Tibial nerve (tissue), 4 donors: ENCODE measurements around the gene XYLT1. TPM values are rescaled to one million over a fixed set of nuclear protein-coding genes. Genes with fewer than 3 reads are reported as not detected.

ENCODE experiments used
- DNase-seq, 2 donors: peaks; one replicate each; pipeline ENCODE4 v3.0.0-alpha.2; 2019; ENCODE audit warnings: low spot score in 2 of 2
- H3K27ac ChIP-seq, 4 donors: fragments of 200-600 bp; sonication (generic) in 3 of 4; one replicate each; pipeline ENCODE4 v1.5.1; 2017 to 2019; ENCODE audit warnings: mild to moderate bottlenecking in 1 of 4
- H3K27me3 ChIP-seq, 2 donors: fragments of 200-600 bp; sonication (generic) in 1 of 2; one replicate each; pipeline versions ENCODE4 v1.5.1 to v1.6.0; 2017 to 2019
- H3K36me3 ChIP-seq, 3 donors: fragments of 200-600 bp; sonication (generic); one replicate each; pipeline ENCODE4 v1.5.1; 2018 to 2019
- H3K4me1 ChIP-seq, 4 donors: fragments of 200-600 bp; sonication (generic) in 3 of 4; one replicate each; pipeline ENCODE4 v1.5.1; 2017 to 2019
- H3K4me3 ChIP-seq, 4 donors: fragments of 200-600 bp; sonication (generic) in 3 of 4; one replicate each; pipeline ENCODE4 v1.5.1; 2017 to 2019; ENCODE audit warnings: mild to moderate bottlenecking in 1 of 4, moderate library complexity in 1 of 4
- H3K9me3 ChIP-seq, 4 donors: fragments of 200-600 bp; sonication (generic) in 3 of 4; one replicate each; pipeline ENCODE4 v1.5.1; 2017 to 2019
- EP300 ChIP-seq, 2 donors: sonication (generic); formaldehyde crosslinking; IDR thresholded peaks; one replicate each; pipeline ENCODE4 v1.6.1; 2017; ENCODE audit warnings: antibody characterized with exemption in 2 of 2, mild to moderate bottlenecking in 1 of 2
- POLR2A ChIP-seq, 2 donors: fragments of 450-650 bp; IDR thresholded peaks; one replicate each; pipeline ENCODE4 v1.6.1; 2017; ENCODE audit warnings: antibody characterized with exemption in 2 of 2, mild to moderate bottlenecking in 2 of 2, moderate library complexity in 2 of 2
- WGBS, 2 donors: methylation state at CpG; one replicate each; pipeline ENCODE4 v1.1.5; 2018; 5-methylcytosine and 5-hydroxymethylcytosine counted together
- total RNA-seq, 4 donors: library from RNA; depleted of rRNA; stranded (reverse); fragments of >200 nt; gene quantifications; one replicate each; pipeline ENCODE4 v1.1.0, GENCODE V29; 2016
- TF ChIP-seq, protein P1 (sequence below), 5 experiments: fragments of 200-600 bp in 3 of 5; fragments of 450-650 bp in 2 of 5; sonication (generic) in 3 of 5; IDR thresholded peaks; one replicate each; pipeline ENCODE4 v1.5.1; 2016 to 2019; ENCODE audit warnings: antibody characterized with exemption in 5 of 5, mild to moderate bottlenecking in 3 of 5, moderate library complexity in 2 of 5

XYLT1 gene
- total RNA-seq, 4 donors from 2014 or later: 13.8 to 23.1 (median 14.8) TPM

DNA sequence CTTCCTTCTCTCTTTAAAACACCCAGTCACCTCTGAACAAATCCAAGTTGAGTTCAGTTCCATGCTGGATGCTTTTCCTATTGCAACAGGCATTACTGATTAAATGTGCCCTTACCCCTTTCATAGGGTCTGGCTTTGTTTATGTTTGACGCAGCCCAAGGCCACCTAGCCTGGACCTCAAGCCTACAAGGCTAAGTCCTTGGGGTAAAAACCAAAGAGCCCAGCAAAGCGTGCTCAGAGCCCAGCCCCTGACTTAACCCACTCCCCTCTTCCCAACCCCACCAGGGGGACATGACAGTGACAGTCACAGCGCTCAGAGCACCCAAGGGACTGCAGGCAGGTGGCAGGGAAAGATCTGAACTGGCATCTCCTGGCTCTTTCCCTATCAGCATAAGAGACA, 200.6 kb downstream of the XYLT1 start:
- WGBS, 2 donors: 85 to 87% methylated on average over 3 of the region's 3 CpGs
- Histone ChIP-seq H3K27me3 (no peaks in the 10 kb centered on the region), H3K4me1 (peaks cover 0 to 33% (median 13%) of the 10 kb centered on the region in 4 donors), H3K9me3 (no peaks in the 10 kb centered on the region), H3K36me3 (no peaks in the 10 kb centered on the region), H3K4me3 (no peak overlapping the region), H3K27ac (peak overlapping the region in 2 of 4 donors; percentile 1 to 28)
- TF ChIP-seq, protein P1, sequence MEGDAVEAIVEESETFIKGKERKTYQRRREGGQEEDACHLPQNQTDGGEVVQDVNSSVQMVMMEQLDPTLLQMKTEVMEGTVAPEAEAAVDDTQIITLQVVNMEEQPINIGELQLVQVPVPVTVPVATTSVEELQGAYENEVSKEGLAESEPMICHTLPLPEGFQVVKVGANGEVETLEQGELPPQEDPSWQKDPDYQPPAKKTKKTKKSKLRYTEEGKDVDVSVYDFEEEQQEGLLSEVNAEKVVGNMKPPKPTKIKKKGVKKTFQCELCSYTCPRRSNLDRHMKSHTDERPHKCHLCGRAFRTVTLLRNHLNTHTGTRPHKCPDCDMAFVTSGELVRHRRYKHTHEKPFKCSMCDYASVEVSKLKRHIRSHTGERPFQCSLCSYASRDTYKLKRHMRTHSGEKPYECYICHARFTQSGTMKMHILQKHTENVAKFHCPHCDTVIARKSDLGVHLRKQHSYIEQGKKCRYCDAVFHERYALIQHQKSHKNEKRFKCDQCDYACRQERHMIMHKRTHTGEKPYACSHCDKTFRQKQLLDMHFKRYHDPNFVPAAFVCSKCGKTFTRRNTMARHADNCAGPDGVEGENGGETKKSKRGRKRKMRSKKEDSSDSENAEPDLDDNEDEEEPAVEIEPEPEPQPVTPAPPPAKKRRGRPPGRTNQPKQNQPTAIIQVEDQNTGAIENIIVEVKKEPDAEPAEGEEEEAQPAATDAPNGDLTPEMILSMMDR (IDR thresholded peaks at IDR 0.05): no peak
- no peak for TF ChIP-seq EP300 (IDR thresholded peaks at IDR 0.05)
- no peak for TF ChIP-seq POLR2A (IDR thresholded peaks at IDR 0.05)
- DNase-seq: no peak

DNA sequence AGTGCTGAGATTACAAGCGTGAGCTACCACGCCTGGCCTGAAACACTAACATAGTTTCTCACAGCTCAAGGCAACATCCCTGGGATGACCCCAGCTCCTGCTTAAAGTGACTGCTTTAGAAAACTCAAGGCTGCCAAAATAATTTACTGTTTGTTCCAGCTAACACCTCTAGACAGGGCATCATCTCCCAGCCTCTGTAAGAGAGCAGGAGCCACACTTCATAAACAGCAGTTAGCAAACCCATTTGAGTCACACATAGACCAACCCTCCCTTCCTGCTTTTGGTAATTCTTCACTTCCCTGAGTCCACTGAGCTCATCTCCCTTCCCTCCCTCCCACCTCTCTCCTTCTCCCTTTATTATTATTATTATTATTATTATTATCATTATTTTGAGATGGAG, 201.3 kb downstream of the XYLT1 start:
- H3K9me3 ChIP-seq: no peaks in the 10 kb centered on the region
- 100% methylated on average over 2 of the region's 2 CpGs for WGBS, 2 donors
- no peak overlapping the region for H3K27ac ChIP-seq
- no peak for TF ChIP-seq POLR2A (IDR thresholded peaks at IDR 0.05)
- TF ChIP-seq EP300 (IDR thresholded peaks at IDR 0.05): no peak
- TF ChIP-seq, protein P1 (IDR thresholded peaks at IDR 0.05): no peak
- DNase-seq: no peak
- H3K36me3 ChIP-seq: no peaks in the 10 kb centered on the region
- H3K4me1 ChIP-seq: peaks cover 0 to 33% (median 13%) of the 10 kb centered on the region in 4 donors
- H3K4me3 ChIP-seq: no peak overlapping the region
- no peaks in the 10 kb centered on the region for H3K27me3 ChIP-seq

GRCh38 chr16:17266608-17267313, 204.0 kb downstream of the XYLT1 start:
- H3K27ac ChIP-seq: no peak overlapping the region
- H3K4me1 ChIP-seq: peaks cover 0 to 18% (median 7%) of the 10 kb centered on the region in 4 donors
- DNase-seq: no peak
- no peaks in the 10 kb centered on the region for H3K9me3 ChIP-seq
- 81 to 83% methylated on average over 15 to 16 of the region's 16 CpGs for WGBS, 2 donors
- no peak overlapping the region for H3K4me3 ChIP-seq
- H3K36me3 ChIP-seq: no peaks in the 10 kb centered on the region
- H3K27me3 ChIP-seq: no peaks in the 10 kb centered on the region
- TF ChIP-seq EP300 (IDR thresholded peaks at IDR 0.05) (no peak), POLR2A (IDR thresholded peaks at IDR 0.05) (no peak)
- TF ChIP-seq, protein P1 (IDR thresholded peaks at IDR 0.05): no peak

DNA sequence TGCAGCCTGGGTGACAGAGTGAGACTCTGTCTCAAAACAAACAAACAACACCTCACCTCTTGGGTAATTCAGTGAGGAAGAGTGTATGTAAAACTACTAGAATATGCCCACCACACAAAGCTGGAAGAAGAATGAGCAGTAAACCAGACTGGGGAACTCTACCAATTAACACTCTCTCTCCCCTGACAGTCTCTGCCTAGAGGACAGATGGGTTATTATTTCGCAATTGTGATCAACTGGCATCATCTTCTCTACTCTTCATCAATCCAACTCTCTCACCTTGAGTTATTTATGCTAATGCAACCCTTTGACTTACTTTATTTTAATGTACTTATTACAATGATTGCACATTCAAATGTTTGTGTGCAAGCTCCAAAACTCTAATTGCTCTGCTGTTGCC, 205.6 kb downstream of the XYLT1 start:
- Histone ChIP-seq H3K27ac (no peak overlapping the region), H3K4me1 (peaks cover 0 to 3% (median 0%) of the 10 kb centered on the region in 4 donors), H3K4me3 (no peak overlapping the region), H3K36me3 (no peaks in the 10 kb centered on the region), H3K9me3 (no peaks in the 10 kb centered on the region), H3K27me3 (no peaks in the 10 kb centered on the region)
- DNase-seq: no peak
- TF ChIP-seq, protein P1 (IDR thresholded peaks at IDR 0.05): no peak
- no peak for TF ChIP-seq POLR2A (IDR thresholded peaks at IDR 0.05)
- no peak for TF ChIP-seq EP300 (IDR thresholded peaks at IDR 0.05)
- 97% methylated on average over 1 of the region's 1 CpG for WGBS, 2 donors

DNA sequence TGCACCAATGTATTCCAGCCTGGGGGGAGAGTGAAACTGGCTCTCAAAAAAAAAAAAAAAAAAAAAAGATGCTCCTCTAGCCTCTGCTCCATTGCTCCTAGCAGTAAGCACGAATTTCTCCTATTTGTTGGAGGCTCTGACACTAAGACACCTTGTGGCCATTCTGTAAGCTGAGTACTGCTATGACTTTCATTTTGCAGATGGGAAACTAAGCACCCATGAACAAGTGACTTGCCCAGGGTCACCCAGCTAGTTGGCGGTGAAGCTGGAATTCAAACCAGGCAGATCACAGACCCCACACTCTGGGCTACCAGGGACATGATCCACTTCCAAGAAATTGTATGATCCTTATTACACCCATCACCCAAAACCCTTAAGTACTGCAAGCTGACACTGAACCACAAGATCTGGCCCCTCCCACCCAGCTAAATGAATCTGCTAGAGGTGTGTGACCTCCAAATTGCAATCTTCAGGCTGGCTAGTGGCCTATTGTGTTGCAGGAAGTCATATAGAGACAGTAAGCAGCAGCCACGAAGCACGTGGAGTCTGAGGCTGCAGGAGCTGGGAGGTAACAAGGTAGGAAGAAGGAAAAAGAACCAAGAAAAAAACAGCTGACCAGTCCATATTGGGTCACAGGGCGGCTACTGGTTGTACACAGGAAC, 209.4 kb downstream of the XYLT1 start:
- 82 to 84% methylated on average over 5 of the region's 5 CpGs for WGBS, 2 donors
- no peak overlapping the region for H3K4me3 ChIP-seq
- DNase-seq: no peak
- no peaks in the 10 kb centered on the region for H3K4me1 ChIP-seq
- no peaks in the 10 kb centered on the region for H3K27me3 ChIP-seq
- H3K9me3 ChIP-seq: no peaks in the 10 kb centered on the region
- H3K36me3 ChIP-seq: peaks cover 0 to 16% (median 0%) of the 10 kb centered on the region in 3 donors
- TF ChIP-seq POLR2A (IDR thresholded peaks at IDR 0.05) (no peak), EP300 (IDR thresholded peaks at IDR 0.05) (no peak)
- TF ChIP-seq, protein P1 (IDR thresholded peaks at IDR 0.05): no peak
- no peak overlapping the region for H3K27ac ChIP-seq
